AG04450 (cell line): ENCODE results near the gene NANOGP8. TPM values are rescaled to one million over a fixed set of nuclear protein-coding genes. Genes with fewer than 3 reads are reported as not detected.

Source experiments
- CTCF ChIA-PET: fragments of 300-600, 350-600 bp; formaldehyde crosslinking; extraction: SDS; loops from one replicate; lab custom pipeline; 2022; ENCODE audit warnings: antibody characterized with exemption, inconsistent platforms; lab: Charles Lee
- POLR2A ChIA-PET: fragments of 350-600 bp; formaldehyde crosslinking; extraction: SDS; loops from one replicate; lab custom pipeline; 2021; ENCODE audit warnings: antibody characterized with exemption, inconsistent platforms; lab: Yijun Ruan, JAX
- DNase-seq: peaks from one replicate; pipeline ENCODE4 v3.0.0-alpha.2; 2011; ENCODE audit warnings: low read depth, low spot score
- H3K27ac ChIP-seq: one replicate; pipeline ENCODE4 v1.5.1; 2012; ENCODE audit warnings: low read depth, low read length, control low read depth
- H3K27me3 ChIP-seq: one replicate; pipeline ENCODE4 v1.6.0; 2012; ENCODE audit warnings: low read length; ENCODE audit not compliant: control insufficient read depth, insufficient read depth
- H3K4me3 ChIP-seq: 2 replicates; pipeline ENCODE4 v1.5.1; 2011; ENCODE audit warnings: mild to moderate bottlenecking, low read depth, low read length, control low read depth
- H3K9me3 ChIP-seq: 2 replicates; pipeline ENCODE4 v1.5.1; 2012; ENCODE audit warnings: low read length; ENCODE audit not compliant: control insufficient read depth, insufficient read depth
- CTCF ChIP-seq: IDR thresholded peaks from 2 replicates; pipeline ENCODE4 v1.5.1; 2011; ENCODE audit warnings: low read depth, low read length, control low read depth, inconsistent platforms
- polyA plus RNA-seq: library from polyadenylated mRNA; depleted of rRNA; stranded (reverse); fragments of >200 nt; gene quantifications from 2 replicates; pipeline ENCODE4 v1.2.3, GENCODE V29; 2011

The NANOGP8 gene
- polyA plus RNA-seq, 1 experiment, result 0.11 TPM

- no peaks in the 10 kb centered on the region for H3K27me3 ChIP-seq
- no peak for DNase-seq
- CTCF ChIA-PET, result no interaction called here
- no peaks in the 10 kb centered on the region; the same call in 1 of the 2 replicates for H3K9me3 ChIP-seq
- no peak overlapping the region for H3K27ac ChIP-seq
- POLR2A ChIA-PET, result no interaction called here
- TF ChIP-seq CTCF, result no peak
- no peak overlapping the region for H3K4me3 ChIP-seq
Measured at GRCh38 chr15:35067496-35068347, 17.4 kb downstream of the NANOGP8 start.

DNA sequence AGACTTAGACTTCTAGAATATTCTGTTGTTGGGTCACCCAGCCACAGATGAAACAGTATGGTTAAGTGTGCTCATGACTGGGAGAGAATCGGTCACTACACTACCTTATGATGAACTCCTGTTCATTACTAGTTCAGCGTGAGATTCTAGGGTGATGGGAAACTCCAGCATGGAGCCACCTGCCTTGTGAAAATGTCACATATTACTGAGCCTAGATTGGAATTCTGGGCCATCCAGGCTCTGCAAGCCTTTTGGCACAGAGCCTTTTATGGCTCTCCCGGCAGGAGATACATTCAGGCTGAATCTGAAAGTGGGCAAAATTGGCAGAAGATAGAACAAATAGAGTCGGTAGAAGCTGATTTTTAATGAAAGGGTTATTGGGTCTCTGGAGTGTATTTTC is 19.0 kb downstream of the NANOGP8 start:
- CTCF ChIA-PET, result no interaction called here
- DNase-seq, result no peak
- no peak for TF ChIP-seq CTCF
- H3K9me3 ChIP-seq, result no peaks in the 10 kb centered on the region; the same call in 1 of the 2 replicates
- no peaks in the 10 kb centered on the region for H3K27me3 ChIP-seq
- POLR2A ChIA-PET, result no interaction called here
- no peak overlapping the region for H3K27ac ChIP-seq
- H3K4me3 ChIP-seq, result no peak overlapping the region

- no peak for DNase-seq
- Histone ChIP-seq H3K9me3 (no peaks in the 10 kb centered on the region), H3K27me3 (no peaks in the 10 kb centered on the region), H3K27ac (no peak overlapping the region), H3K4me3 (no peak overlapping the region)
- ChIA-PET POLR2A (interaction anchor here (0.7 kb wide), 2 partner anchors 33 to 78 kb away, joined by 4 to 5 read pairs; no protein-coding TSS in a partner anchor), CTCF (no interaction called here)
- no peak for TF ChIP-seq CTCF
Measured at GRCh38 chr15:35064576-35065190, 20.4 kb downstream of the NANOGP8 start.

DNA sequence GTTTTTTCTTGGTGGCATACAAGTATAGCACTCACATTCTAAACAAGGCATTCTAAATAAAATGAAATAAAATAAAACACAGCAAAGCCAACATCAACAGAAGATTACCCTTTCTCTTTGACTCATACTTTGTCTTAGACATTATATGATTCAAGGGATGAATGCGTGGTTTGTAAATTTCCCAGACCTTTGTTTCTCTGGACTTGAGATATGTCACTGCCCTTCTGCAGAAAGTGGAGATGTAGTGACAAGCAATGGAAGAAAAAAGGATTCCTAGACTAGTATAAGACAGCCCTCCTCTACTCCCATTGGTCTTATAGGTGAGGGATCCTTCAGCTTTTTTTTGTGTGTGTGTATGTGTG is 22.4 kb downstream of the NANOGP8 start:
- ChIA-PET POLR2A (no interaction called here), CTCF (interaction anchor here (0.6 kb wide), 1 partner anchor 45 kb away, joined by 3 read pairs; no protein-coding TSS in a partner anchor)
- Histone ChIP-seq H3K4me3 (no peak overlapping the region), H3K27me3 (no peaks in the 10 kb centered on the region), H3K27ac (no peak overlapping the region), H3K9me3 (no peaks in the 10 kb centered on the region)
- no peak for DNase-seq
- no peak for TF ChIP-seq CTCF
